H1 (cell line): ENCODE data around the gene LPAR3. TPM values are rescaled to one million over a fixed set of nuclear protein-coding genes. Genes with fewer than 3 reads are reported as not detected.

ENCODE experiments used
- BCL11A ChIP-seq, 2 experiments: IDR thresholded peaks; one replicate each; pipeline ENCODE4 v1.6.1; 2011; ENCODE audit warnings: low read depth in 2 of 2, low read length in 2 of 2, mild to moderate bottlenecking in 2 of 2
- CHD7 ChIP-seq: fragments of 300-600 bp; sonication (generic); IDR thresholded peaks from 2 replicates; pipeline ENCODE4 v1.7.1; 2012; ENCODE audit warnings: low read length, moderate library complexity, mild to moderate bottlenecking, inconsistent platforms; ENCODE audit not compliant: insufficient replicate concordance
- HDAC6 ChIP-seq: IDR thresholded peaks from one replicate; pipeline ENCODE4 v1.7.1; 2012; ENCODE audit warnings: low read depth, mild to moderate bottlenecking, inconsistent platforms, low read length, moderate library complexity
- MAX ChIP-seq: IDR thresholded peaks from 2 replicates; pipeline ENCODE4 v1.6.1; 2012; ENCODE audit warnings: inconsistent platforms
- RXRA ChIP-seq: IDR thresholded peaks from 2 replicates; pipeline ENCODE4 v1.6.1; 2011; ENCODE audit warnings: low read depth, mild to moderate bottlenecking, low read length, moderate library complexity; ENCODE audit not compliant: insufficient read depth
- SP1 ChIP-seq: IDR thresholded peaks from 2 replicates; pipeline ENCODE4 v1.6.1; 2011; ENCODE audit warnings: low read depth, low read length
- SP2 ChIP-seq: IDR thresholded peaks from 2 replicates; pipeline ENCODE4 v1.6.1; 2012; ENCODE audit warnings: mild to moderate bottlenecking, low read length, inconsistent platforms
- SP4 ChIP-seq: IDR thresholded peaks from 2 replicates; pipeline ENCODE4 v1.6.1; 2012; ENCODE audit warnings: low read length, inconsistent platforms
- SRF ChIP-seq: IDR thresholded peaks from 2 replicates; pipeline ENCODE4 v1.6.1; 2011; ENCODE audit warnings: mild to moderate bottlenecking, low read depth, low read length, moderate library complexity
- polyA plus RNA-seq, 7 experiments: library from polyadenylated mRNA; depleted of rRNA in 3 of 7; stranded (reverse) in 5 of 7; unstranded in 2 of 7; fragments of >200 nt in 5 of 7; fragments of 200-250 nt in 2 of 7; gene quantifications; 1 replicate in 5 of 7; 2 replicates in 1 of 7; 4 replicates in 1 of 7; pipeline versions ENCODE4 v1.2.1 to v1.2.3, GENCODE V29; 2011 to 2013; ENCODE audit warnings: missing spikeins in 2 of 7, mixed read lengths in 2 of 7
- total RNA-seq: library from RNA; stranded (reverse); fragmentation: NEBNext Ultra II Directional; extraction: Animal tissue kit (Norgen Biotek cat#: 25700); gene quantifications from 2 replicates; pipeline ENCODE4 v1.2.1, GENCODE V29; 2021
- TF ChIP-seq, protein P1 (sequence below): IDR thresholded peaks from 2 replicates; pipeline ENCODE4 v1.6.1; 2011; ENCODE audit warnings: low read depth, mild to moderate bottlenecking, low read length; ENCODE audit not compliant: insufficient read depth

Gene LPAR3
- total and polyA plus RNA-seq, 2 of the 8 experiments (the other 6 are each of a cell fraction or from before 2014, with no cell fraction given), result 17.1 to 25.4 TPM

DNA sequence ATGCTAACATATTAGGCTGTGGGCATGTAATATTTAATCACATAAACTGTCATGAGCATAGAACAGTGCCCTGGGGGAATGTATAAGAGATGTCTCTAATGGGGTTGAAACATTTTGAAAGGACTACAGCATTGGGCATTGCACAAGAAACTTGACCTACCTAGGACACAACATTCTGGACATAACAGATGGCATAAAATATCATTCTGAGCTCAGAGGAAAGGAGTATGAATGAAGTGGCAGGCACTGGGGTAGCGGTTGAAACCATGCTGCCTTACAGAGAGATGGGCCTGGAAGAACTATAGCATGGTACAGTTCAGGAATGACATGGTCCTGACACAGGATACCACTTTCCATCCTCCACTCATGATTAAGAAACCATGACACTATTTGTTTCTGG, 69.0 kb downstream of the LPAR3 start (continued):
- no peak for TF ChIP-seq CHD7
- TF ChIP-seq, protein P1, sequence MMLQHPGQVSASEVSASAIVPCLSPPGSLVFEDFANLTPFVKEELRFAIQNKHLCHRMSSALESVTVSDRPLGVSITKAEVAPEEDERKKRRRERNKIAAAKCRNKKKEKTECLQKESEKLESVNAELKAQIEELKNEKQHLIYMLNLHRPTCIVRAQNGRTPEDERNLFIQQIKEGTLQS, result no peak
- no peak for TF ChIP-seq SP4
- no peak for TF ChIP-seq MAX
- TF ChIP-seq SRF, result no peak
- no peak for TF ChIP-seq SP1
- no peak for TF ChIP-seq HDAC6
- no peak for TF ChIP-seq RXRA
- TF ChIP-seq BCL11A (IDR thresholded peaks at IDR 0.05; ENCODE audit: low read depth in 2 of 2, low read length in 2 of 2), result no peak
- TF ChIP-seq SP2, result no peak
